Mucosa of descending colon (tissue), 3 donors: Measurements from ENCODE around the gene COA8. TPM values are rescaled to one million over a fixed set of nuclear protein-coding genes. Genes with fewer than 3 reads are reported as not detected.
"Not testable (repeated sequence)": the region's sequence is repeated elsewhere in the genome, so short reads cannot be mapped to it uniquely, and the experiment has no call there.

Experiments
- ATAC-seq: fragments of 200-7000 bp; cut with Tn5 transposase; one replicate; pipeline ENCODE4 v1.9.1; 2020; ENCODE audit warnings: mild to moderate bottlenecking, moderate library complexity
- DNase-seq, 3 donors: peaks; one replicate each; pipeline ENCODE4 v3.0.0-alpha.2; 2020
- H3K36me3 ChIP-seq: fragments of 200-600 bp; one replicate; pipeline ENCODE4 v1.8.0; 2021; ENCODE audit warnings: low read depth, mild to moderate bottlenecking
- H3K4me1 ChIP-seq: fragments of 200-600 bp; one replicate; pipeline ENCODE4 v1.8.0; 2021; ENCODE audit warnings: low read depth, mild to moderate bottlenecking
- H3K4me3 ChIP-seq: fragments of 200-600 bp; one replicate; pipeline ENCODE4 v1.8.0; 2021; ENCODE audit warnings: mild to moderate bottlenecking
- H3K9me3 ChIP-seq: fragments of 200-600 bp; one replicate; pipeline ENCODE4 v1.8.0; 2021; ENCODE audit warnings: mild to moderate bottlenecking
- intact Hi-C, 2 donors: fragments of 100-400 bp; cut with DNase I in 1 of 2; cut with micrococcal nuclease in 1 of 2; formaldehyde crosslinking; loops; one replicate each; pipeline versions ENCODE4 v1.11.0 to v1.11.1; 2022; cut with DNase I, micrococcal nuclease
- total RNA-seq, 3 donors: library from RNA; stranded (reverse); fragmentation: NEBNext Ultra II Directional in 2 of 3; extraction: Animal tissue kit (Norgen Biotek cat#: 25700) in 2 of 3; gene quantifications; one replicate each; pipeline versions ENCODE4 v1.2.1 to v1.2.4, GENCODE V29; 2021 to 2023
- TF ChIP-seq, protein P1 (sequence below): fragments of 200-600 bp; IDR thresholded peaks from one replicate; pipeline ENCODE4 v1.8.0; 2022; ENCODE audit warnings: antibody characterized with exemption, mild to moderate bottlenecking
- donor health status: DM: no; HTN: no; CAD: no; lungs with moderate emphysema.
- donor health status: DM: no; HTN: no; CAD: no.
- donor health status: DM: no; HTN: yes; CAD: no.

Gene COA8
- total RNA-seq, 3 donors from 2014 or later: 29.3 to 47.3 (median 36.5) TPM

DNA sequence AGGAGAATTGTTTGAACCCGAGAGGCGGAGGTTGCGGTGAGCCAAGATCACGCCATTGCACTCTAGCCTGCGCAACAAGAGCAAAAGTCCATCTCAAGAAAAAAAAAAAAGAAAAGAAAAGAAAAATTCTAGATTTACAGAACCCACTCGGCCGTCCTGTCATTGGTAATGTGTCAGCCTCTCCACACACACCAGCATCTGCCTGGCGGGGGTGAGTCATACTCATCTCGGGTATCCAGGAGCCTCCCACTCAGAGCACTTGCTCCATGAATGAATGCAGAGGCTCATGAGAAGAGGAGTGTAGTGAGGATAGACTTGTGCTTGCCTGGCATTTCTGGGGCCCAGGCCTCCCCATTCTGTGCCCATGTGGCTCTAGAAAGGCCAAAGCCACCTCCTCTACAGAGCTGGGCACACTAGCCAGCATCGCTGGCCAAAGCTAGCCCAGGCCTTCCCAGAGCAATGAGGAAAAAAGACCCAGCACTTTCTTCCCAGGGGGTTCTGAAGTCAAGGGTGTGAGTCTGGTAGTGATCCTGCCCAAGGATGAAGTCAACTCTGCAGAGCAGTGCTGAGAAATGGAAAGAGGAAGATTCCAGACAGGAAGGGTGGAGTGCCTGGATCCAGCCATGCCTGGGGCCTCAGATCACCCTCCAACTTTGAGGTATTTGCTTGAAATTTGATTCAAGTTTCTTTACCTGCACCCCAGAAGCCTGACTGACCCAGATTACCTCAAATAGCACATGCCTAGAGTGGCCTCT is 35.0 kb downstream of the COA8 start:
- no peaks in the 10 kb centered on the region for H3K36me3 ChIP-seq
- no peak overlapping the region for H3K4me3 ChIP-seq
- intact Hi-C loops: no loop called here
- DNase-seq (no peak), ATAC-seq (no peak)
- TF ChIP-seq, protein P1, sequence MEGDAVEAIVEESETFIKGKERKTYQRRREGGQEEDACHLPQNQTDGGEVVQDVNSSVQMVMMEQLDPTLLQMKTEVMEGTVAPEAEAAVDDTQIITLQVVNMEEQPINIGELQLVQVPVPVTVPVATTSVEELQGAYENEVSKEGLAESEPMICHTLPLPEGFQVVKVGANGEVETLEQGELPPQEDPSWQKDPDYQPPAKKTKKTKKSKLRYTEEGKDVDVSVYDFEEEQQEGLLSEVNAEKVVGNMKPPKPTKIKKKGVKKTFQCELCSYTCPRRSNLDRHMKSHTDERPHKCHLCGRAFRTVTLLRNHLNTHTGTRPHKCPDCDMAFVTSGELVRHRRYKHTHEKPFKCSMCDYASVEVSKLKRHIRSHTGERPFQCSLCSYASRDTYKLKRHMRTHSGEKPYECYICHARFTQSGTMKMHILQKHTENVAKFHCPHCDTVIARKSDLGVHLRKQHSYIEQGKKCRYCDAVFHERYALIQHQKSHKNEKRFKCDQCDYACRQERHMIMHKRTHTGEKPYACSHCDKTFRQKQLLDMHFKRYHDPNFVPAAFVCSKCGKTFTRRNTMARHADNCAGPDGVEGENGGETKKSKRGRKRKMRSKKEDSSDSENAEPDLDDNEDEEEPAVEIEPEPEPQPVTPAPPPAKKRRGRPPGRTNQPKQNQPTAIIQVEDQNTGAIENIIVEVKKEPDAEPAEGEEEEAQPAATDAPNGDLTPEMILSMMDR: no peak
- H3K4me1 ChIP-seq: no peaks in the 10 kb centered on the region
- no peaks in the 10 kb centered on the region for H3K9me3 ChIP-seq

DNA sequence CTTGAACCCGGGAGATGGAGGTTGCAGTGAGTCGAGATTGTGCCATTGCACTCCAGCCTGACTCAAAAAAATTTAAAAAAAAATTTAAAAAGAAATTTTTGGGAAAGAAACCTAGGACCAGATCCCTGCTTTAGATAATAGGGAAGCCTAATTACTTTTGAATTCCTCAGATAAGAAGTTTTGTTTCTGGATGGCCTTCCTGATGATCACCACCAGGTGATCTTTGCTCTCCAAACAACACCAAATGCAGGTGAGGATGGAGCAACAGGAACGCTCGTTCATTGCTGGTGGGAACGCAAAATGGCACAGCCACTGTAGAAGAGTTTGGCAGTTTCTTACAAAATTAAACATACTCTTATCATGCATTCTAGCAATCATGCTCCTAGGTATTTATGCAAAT is 37.7 kb downstream of the COA8 start:
- no peaks in the 10 kb centered on the region for H3K9me3 ChIP-seq
- no peak overlapping the region for H3K4me3 ChIP-seq
- H3K36me3 ChIP-seq: no peaks in the 10 kb centered on the region
- no peaks in the 10 kb centered on the region for H3K4me1 ChIP-seq
- intact Hi-C loops: no loop called here
- TF ChIP-seq, protein P1: no peak
- ATAC-seq (no peak), DNase-seq (no peak)

DNA sequence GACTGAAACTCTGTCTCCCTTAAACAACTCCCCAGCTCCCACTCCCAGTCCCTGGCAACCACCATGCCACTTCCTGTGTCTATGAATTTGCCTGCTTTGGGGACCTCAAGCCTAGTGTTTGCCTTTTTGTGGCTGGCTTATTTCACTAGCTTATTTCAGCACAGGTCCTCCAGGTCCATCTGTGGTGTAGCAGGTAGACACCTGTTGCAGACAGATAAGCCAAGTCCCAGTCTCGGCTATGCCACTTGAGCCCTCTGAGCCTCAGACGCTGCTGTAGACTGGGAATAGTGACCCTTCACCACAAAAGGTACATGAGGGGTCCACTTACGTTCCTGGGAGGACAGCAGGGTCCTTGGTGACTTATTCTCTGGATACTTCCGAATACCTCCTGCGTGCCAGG is 41.9 kb downstream of the COA8 start:
- DNase-seq: no peak
- no peak overlapping the region for H3K4me3 ChIP-seq
- H3K9me3 ChIP-seq: no peaks in the 10 kb centered on the region
- intact Hi-C loops: no loop called here
- H3K36me3 ChIP-seq: no peaks in the 10 kb centered on the region
- no peak for ATAC-seq
- H3K4me1 ChIP-seq: peaks cover 12% of the 10 kb centered on the region
- TF ChIP-seq, protein P1: no peak

DNA sequence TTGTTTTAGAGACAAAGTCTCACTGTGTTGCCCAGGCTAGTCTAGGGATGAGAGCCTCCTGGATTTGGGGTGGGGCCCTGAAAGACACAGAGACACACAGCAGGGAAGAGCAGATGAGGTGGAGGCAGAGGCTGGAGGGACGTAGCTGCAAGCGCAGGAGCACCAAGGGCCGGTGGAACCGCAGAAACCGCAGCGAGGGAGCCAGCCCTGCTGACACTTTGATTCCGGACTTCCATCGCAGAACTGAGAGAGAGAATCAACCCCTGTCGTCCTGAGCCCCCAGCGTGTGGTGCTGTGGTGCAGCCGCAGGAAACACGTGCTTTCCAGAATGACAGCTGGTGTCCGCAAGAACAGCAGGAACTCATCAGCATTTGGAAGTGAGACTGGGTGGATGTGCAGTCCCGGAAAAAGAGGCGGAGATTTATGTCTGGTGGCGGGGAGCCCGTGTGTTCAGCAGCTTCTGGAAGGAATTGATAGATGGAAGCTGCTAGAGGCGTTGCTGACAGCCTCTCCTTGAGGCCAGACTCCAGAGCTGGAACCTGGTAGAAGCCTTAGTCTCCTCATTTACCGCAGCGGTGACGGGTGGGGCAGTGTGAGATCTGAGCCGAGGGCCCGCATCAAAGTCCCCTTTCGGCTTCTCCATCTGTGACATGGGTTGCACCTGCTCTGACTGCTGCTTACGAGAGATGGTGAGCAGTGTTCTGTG is 44.4 kb downstream of the COA8 start:
- H3K9me3 ChIP-seq: peaks cover 13% of the 10 kb centered on the region
- TF ChIP-seq, protein P1: no peak
- H3K4me3 ChIP-seq: no peak overlapping the region
- peaks cover 12% of the 10 kb centered on the region for H3K4me1 ChIP-seq
- ATAC-seq: peak; percentile 87
- intact Hi-C loops: no loop called here
- H3K36me3 ChIP-seq: no peaks in the 10 kb centered on the region
- DNase-seq: peak; percentile 71 to 77 (median 77)

DNA sequence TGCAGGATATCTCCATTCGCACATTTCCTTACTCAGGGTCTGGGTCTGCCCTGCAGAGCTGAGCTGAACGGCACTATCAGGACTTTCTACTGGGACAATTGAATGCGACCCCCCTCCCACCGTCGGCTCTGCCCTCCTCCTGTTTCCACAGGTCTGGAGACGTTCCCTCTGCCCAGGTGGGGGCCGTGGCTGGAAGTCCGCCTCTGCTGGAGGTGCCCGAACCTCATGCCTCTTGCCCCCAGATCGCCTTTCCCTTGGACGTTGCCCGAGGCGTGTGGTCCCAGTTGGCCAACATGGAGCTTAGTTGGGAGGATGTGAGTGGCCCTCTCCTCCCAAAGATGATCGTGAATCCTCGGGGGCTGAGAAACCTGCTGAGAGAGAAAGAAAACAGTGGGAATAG is 45.1 kb downstream of the COA8 start:
- Histone ChIP-seq H3K9me3 (peaks cover 13% of the 10 kb centered on the region), H3K4me3 (no peak overlapping the region), H3K4me1 (peaks cover 12% of the 10 kb centered on the region), H3K36me3 (no peaks in the 10 kb centered on the region)
- TF ChIP-seq, protein P1: no peak
- ATAC-seq: no peak
- intact Hi-C loops: no loop called here
- no peak for DNase-seq

DNA sequence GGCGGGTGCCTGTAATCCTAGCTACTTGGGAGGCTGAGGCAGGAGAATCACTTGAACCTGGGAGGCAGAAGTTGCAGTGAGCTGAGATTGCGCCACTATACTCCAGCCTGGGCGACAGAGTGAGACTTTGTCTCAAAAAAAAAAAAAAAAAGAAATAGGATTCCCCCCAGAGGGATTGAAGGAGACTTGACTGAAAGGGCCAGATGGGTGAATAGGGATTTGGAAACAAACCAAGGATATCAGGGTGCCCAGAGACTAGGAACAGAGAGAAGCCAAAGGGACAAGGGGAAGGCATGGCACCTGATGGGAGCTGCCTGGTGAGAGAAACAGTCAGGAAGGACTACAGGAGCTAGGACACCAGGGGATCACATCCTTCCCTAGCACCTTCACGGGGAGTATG is 46.3 kb downstream of the COA8 start:
- DNase-seq, H3K4me3 ChIP-seq, intact Hi-C loops, H3K36me3 ChIP-seq, ATAC-seq: not testable (repeated sequence)
- Histone ChIP-seq H3K4me1 (peaks cover 12% of the 10 kb centered on the region), H3K9me3 (peaks cover 13% of the 10 kb centered on the region)
